HPDE6-E6E7 (cell line): Measurements from ENCODE around the gene SBK2.

Experiments
- DNase-seq: peaks from one replicate; pipeline ENCODE4 v3.0.0; 2011; ENCODE audit warnings: missing footprints; ENCODE audit errors: extremely low spot score

The SBK2 gene

GRCh38 chr19:55486043-55486970 is 50.6 kb downstream of the SBK2 start:
- DNase-seq: no peak

- DNase-seq: no peak
Observed at GRCh38 chr19:55485439-55486011, 51.4 kb downstream of the SBK2 start.

DNA sequence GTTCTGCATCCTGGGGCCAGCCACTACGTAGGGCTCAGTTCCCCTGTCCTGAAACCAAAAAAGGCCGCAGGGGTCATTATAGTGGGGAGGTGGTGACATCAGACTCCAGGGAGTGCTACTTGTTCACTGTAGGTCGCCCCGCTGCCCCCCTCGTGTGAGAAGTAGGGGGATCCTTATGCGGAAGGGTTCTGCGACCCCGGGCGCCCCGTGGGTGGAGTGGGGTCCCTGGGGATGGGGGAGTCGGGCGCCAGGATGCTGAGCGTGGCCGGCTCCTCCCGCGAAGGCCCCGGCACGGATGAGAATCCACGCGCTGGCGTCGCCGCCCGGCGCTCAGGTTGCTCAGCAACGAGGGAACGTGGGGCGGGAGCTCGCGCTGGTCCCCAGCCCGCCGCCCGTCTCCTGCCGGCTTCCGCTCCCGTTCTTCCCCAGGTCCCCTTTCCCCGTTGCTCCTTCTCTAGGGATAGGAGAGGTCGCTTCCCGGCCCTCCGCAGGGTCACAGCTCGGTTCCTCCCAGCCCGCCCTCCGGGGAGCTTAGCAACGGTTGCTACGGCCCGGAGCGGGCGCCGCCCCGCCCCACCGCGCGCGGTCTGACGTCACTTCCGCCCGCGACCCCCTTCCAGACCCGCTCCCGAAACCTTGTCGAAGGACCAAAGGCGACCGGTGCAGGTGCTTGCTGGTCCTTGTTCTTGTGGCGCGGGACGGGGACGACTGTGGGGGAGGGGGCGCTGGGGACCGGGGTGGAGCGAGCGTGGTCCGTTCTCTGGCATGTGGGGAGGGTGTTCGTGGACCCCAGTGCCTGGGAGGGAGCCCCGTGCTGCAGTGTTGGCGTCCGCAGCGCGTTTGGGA is 52.1 kb downstream of the SBK2 start, which contains the start of gene NAT14:
Gene NAT14 (plus strand): TSS at position 596 of the 846 bp plus-strand sequence. CDS start 521 bp downstream, outside the sequence.
- DNase-seq: peak; percentile 56

GRCh38 chr19:55483706-55484592 is 53.0 kb downstream of the SBK2 start:
- no peak for DNase-seq

DNA sequence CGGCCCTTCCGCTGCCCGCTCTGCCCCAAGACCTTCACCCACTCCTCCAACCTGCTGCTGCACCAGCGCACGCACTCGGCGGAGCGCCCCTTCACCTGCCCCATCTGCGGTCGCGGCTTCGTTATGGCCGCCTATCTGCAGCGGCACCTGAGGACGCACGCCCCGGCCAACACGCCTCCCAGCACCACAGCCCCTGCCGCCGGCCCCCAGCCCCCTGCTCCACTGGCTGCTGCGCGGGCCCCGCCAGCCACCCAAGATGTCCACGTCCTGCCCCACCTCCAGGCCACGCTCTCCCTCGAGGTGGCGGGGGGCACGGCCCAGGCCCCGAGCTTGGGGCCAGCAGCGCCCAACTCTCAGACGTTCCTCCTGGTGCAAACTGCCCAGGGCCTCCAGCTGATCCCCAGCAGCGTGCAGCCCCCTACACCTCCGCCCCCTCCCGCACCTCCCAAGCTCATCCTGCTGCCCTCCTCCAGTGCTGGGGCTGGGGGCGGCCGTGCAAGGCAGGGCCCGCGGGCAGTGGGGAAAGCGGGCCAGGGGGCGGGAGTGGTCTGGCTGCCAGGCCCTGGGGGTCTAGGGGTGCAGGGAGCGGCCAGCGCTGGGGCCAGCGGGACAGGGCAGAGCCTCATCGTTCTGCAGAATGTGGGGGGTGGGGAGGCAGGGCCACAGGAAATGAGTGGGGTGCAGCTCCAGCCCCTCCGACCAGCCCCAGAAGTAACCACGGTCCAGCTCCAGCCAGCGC is 53.8 kb downstream of the SBK2 start:
- no peak for DNase-seq

DNA sequence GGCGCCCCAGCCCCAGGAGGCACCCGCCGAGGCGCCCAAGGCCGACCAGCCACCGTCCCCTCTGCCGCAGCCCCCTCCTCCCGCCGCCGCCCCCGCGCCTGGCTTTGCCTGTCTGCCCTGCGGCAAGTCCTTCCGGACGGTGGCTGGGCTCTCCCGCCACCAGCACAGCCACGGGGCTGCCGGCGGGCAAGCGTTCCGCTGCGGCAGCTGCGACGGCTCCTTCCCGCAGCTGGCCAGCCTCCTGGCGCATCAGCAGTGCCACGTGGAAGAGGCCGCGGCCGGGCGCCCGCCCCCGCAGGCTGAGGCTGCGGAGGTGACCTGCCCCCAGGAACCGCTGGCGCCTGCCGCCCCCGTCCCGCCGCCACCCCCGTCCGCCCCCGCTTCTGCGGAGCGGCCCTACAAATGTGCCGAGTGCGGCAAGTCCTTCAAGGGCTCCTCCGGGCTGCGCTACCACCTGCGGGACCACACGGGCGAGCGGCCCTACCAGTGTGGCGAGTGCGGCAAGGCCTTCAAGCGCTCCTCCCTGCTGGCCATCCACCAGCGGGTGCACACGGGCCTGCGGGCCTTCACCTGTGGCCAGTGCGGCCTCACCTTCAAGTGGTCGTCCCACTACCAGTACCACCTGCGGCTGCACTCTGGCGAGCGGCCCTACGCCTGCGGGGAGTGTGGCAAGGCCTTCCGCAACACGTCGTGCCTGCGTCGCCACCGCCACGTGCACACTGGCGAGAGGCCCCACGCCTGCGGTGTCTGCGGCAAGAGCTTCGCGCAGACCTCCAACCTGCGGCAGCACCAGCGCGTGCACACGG is 54.6 kb downstream of the SBK2 start:
- no peak for DNase-seq

- no peak for DNase-seq
Observed at GRCh38 chr19:55481794-55482155, 55.2 kb downstream of the SBK2 start.

DNA sequence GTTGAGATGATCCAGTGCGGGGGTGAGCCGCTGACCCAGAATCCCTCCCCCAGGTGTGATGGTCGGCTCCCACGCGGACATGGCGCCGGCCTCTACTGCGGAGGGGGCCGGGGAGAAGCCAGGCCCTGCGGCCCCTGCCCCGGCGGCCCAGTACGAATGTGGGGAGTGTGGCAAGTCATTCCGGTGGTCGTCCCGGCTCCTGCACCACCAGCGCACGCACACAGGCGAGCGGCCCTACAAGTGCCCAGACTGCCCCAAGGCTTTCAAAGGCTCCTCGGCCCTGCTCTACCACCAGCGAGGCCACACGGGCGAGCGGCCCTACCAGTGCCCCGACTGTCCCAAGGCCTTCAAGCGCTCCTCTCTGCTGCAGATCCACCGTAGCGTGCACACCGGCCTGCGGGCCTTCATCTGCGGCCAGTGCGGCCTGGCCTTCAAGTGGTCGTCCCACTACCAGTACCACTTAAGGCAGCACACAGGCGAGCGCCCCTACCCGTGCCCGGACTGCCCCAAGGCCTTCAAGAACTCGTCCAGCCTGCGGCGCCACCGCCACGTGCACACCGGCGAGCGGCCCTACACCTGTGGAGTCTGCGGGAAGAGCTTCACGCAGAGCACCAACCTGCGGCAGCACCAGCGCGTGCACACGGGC is 55.7 kb downstream of the SBK2 start:
- DNase-seq: no peak

DNA sequence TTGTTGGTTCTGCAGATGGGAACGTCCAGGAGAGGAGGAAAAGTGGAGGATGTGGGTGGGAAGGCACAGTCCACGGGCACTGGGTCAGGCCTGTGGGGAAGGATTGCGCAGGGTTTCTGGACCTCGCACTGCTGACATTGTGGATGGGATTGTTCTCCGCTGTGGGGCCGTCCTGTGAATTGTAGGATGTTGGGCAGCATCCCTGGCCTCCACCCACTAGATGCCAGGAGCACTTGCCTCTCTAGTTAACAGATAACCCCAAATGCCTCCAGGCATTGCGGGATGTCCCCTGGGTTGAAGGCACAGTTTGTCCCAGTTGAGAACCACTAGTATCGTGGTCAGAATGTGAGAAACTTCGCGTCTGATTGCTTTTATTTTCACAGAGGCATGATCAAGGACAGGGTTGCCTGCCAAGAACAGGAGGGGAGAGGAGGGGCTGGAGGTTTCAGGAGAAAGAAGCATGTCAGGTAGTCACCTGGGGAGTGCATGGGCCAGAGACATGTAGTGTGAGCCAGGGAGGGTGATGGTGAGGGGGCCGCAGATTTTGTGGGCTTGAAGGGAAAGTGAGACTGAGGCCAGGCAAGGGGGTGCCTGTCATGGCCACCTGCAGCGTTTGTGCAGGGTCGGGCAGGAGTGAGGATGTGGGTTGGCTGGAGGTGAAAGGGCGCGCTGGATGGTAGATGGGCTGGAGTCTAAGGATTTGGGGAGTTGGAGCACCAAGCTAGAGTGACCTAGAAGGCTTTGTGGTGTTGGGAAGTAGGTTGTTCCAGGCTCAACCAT is 57.3 kb downstream of the SBK2 start:
- no peak for DNase-seq

GRCh38 chr19:55479045-55479444 is 57.9 kb downstream of the SBK2 start:
- no peak for DNase-seq
